Measurements from ENCODE around the gene RABGAP1L.
A peak's percentile ranks its signal among the peaks of the same experiment; 100 is the strongest.

The RABGAP1L gene

DNA sequence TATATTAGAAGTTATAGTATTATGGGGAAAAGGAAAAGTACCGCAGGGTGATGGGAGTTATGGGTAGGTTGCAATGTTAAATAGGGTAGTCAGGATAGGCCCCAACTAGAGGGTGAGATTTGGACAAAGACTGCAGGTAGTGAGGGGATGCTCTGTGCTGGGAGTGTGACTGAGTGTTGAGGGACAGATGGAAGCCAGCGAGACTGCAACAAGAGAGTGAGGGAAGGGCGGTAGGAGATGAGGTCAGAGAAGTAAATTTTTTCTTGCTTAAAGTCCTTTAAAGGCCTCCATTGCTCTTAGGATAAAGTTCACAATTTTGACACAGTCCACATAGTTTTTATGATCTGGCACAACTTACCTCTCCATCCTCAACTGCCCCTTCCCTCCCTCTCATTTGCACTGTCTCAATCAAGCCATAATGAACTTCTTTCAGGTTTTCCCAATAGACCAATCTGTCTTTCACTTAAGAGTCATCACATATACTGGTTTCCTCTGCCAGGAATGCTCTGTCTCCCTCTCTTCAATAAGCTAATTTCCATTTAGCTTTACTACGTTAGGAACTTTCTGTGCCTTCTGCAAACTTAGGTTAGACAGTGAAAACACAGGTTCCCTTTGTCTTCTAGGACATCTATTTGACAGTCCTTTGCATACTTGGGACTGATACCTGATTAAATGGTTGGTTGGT is 602.7 kb downstream of the RABGAP1L start:
- DNase-seq (ENCODE audit: low read depth) = no peak

GRCh38 chr1:174764191-174764590 is 604.9 kb downstream of the RABGAP1L start:
- DNase-seq (ENCODE audit: low read depth) = no peak

DNA sequence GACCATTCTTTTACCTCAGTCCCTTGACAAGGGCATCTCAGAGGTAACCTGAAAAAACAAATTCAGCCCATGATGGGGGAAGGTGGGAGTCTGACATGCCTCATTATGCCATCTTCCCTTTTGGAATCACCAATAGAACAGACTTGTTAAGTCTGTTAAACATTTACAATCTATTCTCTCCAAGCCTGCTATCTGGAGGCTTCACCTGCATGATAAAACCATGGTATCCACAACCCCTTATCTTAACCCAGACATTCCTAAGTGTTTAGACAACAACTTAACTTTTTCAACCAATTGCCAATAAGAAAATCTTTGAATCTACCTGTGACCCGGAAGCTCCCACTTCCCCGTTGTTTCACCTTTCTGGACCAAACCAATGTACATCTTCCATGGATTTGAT is 607.4 kb downstream of the RABGAP1L start:
- no peak for DNase-seq (ENCODE audit: low read depth)

- DNase-seq (ENCODE audit: low read depth) = no peak
Measured at GRCh38 chr1:174768516-174768915, 609.2 kb downstream of the RABGAP1L start.

DNA sequence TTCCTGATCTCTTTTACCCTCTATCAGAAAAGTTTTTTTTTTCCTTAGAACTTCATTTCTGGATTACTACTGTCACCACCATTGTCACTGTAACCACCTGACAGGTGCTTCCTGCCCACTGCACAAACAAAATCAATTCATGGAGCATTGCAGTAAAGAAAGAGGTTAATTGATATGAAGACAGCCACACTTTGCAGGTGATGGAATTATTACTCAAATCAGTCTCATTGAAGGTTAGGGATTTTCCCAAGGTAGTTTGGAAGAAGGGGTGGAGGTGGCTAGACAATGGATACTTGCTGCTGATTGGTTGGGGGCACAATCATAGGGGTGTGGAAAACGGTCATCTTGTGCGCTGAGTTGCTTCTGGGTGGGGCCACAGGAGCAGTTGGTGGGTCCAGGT is 609.6 kb downstream of the RABGAP1L start:
- no peak for DNase-seq (ENCODE audit: low read depth)

DNA sequence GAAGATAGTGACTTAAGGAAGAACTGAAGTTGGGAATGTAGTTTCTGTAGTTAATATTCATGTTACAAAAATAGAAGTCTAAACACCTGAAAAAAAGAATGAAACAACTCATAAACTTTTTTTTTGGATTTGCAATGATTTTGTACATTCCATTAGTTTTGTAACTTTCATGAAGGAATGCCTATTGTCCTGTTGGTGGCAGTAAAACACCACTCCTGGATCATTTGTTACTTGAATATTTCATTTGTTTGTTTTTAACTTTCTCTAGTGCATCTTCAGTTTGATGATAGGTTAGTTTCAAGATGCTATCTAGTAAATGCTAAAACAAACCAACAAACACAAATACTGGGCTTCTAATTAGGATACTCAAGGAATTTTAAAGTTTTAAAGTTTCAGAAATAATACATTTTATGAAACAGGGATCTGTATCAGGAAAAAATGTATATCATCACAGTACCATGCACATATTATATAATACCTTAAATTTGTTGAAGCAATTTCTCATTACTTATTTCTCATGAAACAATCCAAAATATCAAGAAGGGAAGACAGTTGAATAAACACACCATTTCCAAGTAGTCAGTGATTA is 610.7 kb downstream of the RABGAP1L start:
- DNase-seq (ENCODE audit: low read depth) = peak; percentile 43

- DNase-seq (ENCODE audit: low read depth) = no peak
Measured at GRCh38 chr1:174775621-174776020, 616.3 kb downstream of the RABGAP1L start.

- no peak for DNase-seq (ENCODE audit: low read depth)
Measured at GRCh38 chr1:174777262-174777661, 617.9 kb downstream of the RABGAP1L start.

DNA sequence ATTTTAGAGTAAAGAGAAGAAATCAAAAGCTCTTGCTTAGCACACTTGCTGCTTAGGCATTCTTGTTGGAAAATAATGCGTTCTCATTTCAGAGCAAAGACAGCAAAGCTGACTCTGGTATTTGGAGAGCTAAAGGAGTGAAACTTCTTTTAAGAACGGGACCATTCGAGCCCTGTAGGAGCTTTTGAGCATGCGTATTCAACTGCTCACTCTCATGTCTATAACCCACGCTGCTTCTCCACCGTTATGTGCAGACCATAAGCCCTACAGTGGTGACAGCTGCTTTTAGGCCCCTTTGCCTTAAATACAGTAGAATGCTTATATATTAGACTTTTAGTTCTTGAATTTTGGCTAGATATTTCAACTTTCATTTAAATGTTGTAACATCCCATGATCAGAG is 626.2 kb downstream of the RABGAP1L start:
- peak; percentile 8 for DNase-seq (ENCODE audit: low read depth)

DNA sequence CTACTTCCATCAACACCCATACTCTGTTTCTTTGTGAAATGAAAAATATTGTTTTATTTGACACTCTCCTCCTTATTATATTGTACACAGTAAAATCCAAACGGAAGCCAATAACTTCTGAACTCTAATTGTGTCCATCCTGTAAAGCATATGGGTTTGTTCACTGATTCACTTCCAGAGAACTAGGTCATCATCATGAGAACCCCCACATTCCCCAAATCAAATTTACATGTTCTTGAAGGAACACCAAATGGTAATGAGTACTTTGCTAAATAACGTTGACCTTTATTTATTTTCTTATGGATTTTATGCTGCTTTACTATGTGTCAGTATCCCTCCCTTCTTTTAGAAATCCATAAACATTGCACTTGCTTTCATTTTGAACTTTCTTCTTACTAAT is 627.0 kb downstream of the RABGAP1L start:
- no peak for DNase-seq (ENCODE audit: low read depth)

GRCh38 chr1:174786760-174787159 is 627.4 kb downstream of the RABGAP1L start:
- DNase-seq (ENCODE audit: low read depth) = no peak

DNA sequence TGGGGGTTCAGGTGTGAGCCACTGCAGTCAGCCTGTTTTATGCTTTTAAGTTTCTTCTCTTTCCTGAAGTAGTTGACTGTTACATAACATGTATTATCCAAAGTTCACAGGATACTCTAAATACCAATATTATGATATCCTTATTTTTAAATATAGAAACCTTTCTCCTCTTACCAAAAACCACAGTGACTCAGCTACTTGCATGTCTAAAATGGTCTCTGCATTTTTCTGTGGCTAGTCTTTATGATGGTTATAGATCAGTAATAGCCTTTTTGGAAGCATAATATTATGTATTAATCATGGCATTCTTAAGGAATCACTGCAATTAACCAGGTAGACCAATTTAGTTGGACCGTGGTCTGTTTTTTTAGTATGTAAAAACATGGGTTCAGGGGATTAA is 629.7 kb downstream of the RABGAP1L start:
- DNase-seq (ENCODE audit: low read depth) = peak; percentile 72

GRCh38 chr1:174789399-174789798 is 630.1 kb downstream of the RABGAP1L start:
- DNase-seq (ENCODE audit: low read depth) = peak; percentile 83

GRCh38 chr1:174791863-174792262 is 632.5 kb downstream of the RABGAP1L start:
- no peak for DNase-seq (ENCODE audit: low read depth)

DNA sequence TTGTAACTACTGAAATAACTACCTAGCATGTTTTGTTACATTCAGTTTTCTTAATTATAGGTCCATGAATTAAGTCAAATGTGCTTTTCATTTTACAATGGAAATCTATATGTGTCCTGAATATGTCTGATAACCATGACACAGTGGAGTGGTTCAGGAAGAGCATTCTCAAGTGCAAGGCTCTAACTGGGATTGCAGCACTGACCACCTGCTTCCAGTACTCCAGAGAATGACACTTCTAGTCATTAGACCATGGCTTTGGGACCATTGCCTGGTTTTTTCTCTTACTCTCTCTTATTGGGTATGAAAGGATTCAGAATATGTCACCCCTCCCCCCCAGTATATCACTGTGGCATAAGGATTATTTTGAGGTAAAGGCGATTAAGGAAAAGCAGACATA is 635.5 kb downstream of the RABGAP1L start:
- no peak for DNase-seq (ENCODE audit: low read depth)

DNA sequence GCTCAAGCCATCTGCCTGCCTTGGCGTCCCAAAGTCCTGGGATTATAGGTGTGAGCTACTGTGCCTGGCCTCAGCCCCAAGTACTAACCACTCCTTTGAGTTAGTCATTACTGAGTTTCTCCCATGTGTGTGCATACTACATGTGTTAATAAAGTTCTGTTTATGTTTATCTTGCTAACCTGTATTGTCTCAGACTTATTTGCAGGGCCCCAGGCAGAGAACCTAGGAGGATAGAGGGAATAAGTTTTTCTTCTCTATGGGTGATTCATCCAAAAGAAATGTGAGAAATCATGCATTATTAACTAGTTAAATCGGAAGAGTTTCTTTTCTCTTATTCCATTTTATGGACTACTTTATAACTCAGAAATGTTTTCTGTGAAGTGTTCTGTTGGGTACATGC is 636.5 kb downstream of the RABGAP1L start:
- no peak for DNase-seq (ENCODE audit: low read depth)

GRCh38 chr1:174797398-174797797 is 638.1 kb downstream of the RABGAP1L start:
- DNase-seq (ENCODE audit: low read depth) = no peak

DNA sequence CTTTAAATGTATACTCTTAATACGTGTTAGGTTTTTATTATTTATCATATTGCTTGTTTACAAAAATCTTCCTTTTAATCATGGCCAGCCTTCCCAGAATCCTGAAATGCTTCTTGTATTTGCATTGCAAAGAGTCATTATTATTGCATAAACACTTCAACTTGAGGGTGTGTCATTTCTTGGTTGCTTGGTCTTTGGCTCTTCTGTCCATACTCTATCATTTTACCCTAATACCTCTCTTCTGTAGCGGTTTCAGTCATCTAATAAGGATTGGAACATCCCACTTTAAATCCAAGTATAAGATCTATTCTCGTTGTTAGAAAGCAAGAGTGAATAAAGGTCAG is 639.8 kb downstream of the RABGAP1L start:
- no peak for DNase-seq (ENCODE audit: low read depth)

GRCh38 chr1:174800216-174800851 is 641.0 kb downstream of the RABGAP1L start:
- no peak for DNase-seq (ENCODE audit: low read depth)

DNA sequence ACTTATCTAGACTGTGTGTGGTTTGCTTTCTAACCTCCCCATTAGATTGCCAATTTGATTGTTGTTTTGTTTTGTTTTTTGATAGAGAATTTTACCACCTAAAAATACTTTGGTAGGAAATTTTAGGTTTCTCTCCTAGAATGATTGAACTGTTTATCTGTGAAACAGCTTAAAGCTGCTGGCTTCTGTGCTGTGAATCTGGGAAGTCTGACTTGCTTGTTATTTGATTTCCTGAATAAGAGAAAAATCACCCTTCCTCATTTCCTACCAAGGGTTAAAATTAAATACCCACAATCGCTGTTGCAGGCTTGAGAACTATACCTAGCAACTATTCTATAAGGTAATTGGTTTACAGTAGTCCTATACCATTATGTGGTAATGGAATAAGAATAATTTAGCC is 641.6 kb downstream of the RABGAP1L start:
- DNase-seq (ENCODE audit: low read depth) = no peak

- no peak for DNase-seq (ENCODE audit: low read depth)
Measured at GRCh38 chr1:174809755-174810280, 650.5 kb downstream of the RABGAP1L start.

- DNase-seq (ENCODE audit: low read depth) = no peak
Measured at GRCh38 chr1:174812016-174812415, 652.7 kb downstream of the RABGAP1L start.

DNA sequence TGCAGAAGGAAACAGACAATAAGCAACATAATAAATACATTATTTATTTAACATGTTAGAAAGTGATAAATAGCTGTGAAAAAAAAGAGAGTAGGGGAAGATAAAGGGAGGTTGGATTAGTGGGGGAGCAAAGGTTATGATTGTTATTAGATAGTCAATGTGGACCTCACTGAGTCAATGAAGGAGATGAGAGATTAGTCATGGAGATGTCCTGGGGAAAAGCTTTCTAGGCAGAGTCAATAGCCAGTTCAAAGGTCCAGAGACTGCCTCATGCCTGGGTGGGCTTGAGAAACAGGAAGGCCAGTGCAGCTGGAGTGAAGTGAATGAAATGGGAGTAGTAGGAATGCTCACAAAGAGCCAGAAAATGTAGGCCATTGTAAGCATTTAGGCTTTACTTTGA is 653.3 kb downstream of the RABGAP1L start:
- no peak for DNase-seq (ENCODE audit: low read depth)

GRCh38 chr1:174815036-174815435 is 655.7 kb downstream of the RABGAP1L start:
- no peak for DNase-seq (ENCODE audit: low read depth)

Data from stromal cell of bone marrow (primary cell).